NCI-H2227 (cell line): Measurements from ENCODE around the gene KRTAP20-1.

Experiments
- DNase-seq: peaks from one replicate; lab custom pipeline; 2025; ENCODE audit not compliant: unreplicated experiment; lab: John Stamatoyannopoulos, UW

Gene KRTAP20-1

GRCh38 chr21:30616125-30616524 lies at the start of gene KRTAP20-1:
KRTAP20-1 (plus strand) TSS chr21:30616425; CDS start chr21:30616455, 30 bp downstream.
- no peak for DNase-seq

- DNase-seq = no peak
Measured at GRCh38 chr21:30567617-30568016, 48.6 kb upstream of the KRTAP20-1 start.

GRCh38 chr21:30577766-30578165 lies 38.5 kb upstream of the KRTAP20-1 start:
- no peak for DNase-seq

- DNase-seq = no peak
Measured at GRCh38 chr21:30579346-30579745, 36.9 kb upstream of the KRTAP20-1 start.

DNA sequence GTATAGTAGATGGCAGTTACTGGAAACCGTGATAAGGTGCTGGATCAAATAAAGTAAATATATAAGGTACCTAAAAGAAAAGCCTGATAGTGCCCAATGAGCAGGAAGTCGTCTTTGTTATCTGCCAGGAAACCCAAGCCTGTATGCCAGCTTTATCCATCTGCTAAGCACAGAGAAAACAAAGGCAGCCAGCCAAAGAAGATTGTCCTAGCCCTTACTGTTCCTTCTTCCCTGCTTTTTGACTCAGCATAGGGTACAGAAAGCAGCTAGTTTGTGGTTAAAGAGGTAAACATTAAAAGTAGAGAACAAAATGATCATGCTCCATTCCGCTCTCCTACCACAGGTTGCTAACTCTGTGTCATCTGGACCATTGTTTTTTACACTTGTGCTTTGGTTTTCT lies 36.1 kb upstream of the KRTAP20-1 start:
- peak; percentile 0 for DNase-seq

DNA sequence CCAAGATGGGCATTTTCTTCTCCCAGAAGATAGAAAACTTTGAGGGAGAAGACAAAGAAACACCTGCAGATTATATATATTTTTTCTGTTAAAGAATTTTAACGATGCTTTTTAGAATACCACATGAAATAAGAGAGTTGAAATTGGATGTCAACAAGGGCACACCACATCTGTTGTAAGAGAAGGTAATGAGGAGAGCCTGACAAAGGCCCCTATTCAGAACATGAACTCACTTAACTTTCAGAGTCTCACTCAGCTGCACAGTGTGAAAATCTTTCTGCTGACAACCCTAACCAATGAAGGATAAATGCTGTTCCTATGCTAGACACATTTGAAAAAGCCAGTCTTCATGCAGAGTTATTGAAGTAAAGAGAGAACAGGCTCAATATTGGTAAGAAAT lies 33.4 kb upstream of the KRTAP20-1 start:
- no peak for DNase-seq

DNA sequence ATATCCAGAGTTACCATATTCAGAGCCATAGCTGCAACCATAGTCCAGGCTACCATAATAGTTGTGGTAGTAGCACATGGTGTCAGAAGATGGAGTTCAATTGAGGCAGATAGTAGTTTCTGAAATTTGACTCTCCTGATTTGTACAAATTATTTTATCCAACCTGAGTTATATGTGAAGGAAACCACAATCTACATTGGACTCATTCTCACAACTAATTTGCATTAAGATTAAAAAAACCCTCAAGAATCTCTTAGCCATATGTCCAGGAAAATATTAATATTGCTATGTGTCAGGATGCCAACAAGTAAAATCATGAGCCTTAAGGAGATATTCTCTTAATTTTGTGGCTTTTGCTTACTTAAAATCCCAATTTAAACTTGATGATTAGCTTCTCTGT lies 25.9 kb upstream of the KRTAP20-1 start, which contains the start of gene KRTAP22-2:
TSS of gene KRTAP22-2 (minus strand) at position 101 of the 400 bp plus-strand sequence.
- DNase-seq = no peak

DNA sequence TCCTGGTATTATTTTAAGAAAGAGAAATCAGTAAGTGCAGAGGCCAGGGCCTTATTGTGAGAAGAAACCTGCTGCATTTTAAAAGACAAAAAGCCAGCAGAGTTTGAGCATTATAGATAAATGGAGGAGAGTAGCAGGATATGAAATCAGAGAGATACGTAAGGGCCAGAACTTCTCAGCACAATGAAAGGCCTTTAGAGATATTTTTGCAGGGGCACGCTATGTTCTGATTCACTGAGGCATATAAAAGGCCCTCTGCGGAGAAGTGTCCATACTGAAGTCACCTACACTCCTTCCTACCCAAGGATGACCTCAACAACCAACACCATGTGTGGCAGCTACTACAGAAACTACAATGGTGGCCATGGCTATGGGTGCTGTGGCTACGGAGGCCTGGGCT lies 24.1 kb upstream of the KRTAP20-1 start, which contains the start of gene KRTAP6-3:
TSS of gene KRTAP6-3 (plus strand) at position 301 of the 400 bp plus-strand sequence. CDS start at position 307, 6 bp downstream.
- no peak for DNase-seq

- no peak for DNase-seq
Measured at GRCh38 chr21:30598802-30599201, 17.4 kb upstream of the KRTAP20-1 start, which contains the start of gene KRTAP6-2. KRTAP6-2 (minus strand) TSS chr21:30598902; CDS start chr21:30598874, 28 bp downstream.

DNA sequence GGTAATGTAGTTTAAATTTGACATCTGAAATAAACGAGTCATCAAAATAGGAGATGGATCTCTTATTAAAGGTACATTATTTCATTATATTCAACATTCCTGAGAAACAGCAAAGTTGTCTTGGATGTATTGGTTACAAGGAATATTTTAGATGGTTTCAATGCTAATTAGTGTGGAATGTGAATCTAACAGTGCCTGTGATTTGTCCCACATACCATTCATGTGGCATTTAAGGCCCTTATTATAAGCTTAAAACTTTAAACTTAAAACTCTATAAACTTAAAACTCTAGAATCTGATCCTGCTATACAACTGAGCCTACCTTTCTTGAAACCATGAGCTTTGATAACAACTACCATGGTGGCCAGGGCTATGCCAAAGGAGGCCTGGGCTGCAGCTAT lies 15.4 kb upstream of the KRTAP20-1 start, which contains the start of gene KRTAP22-1:
TSS of gene KRTAP22-1 (plus strand) at position 301 of the 400 bp plus-strand sequence.
- no peak for DNase-seq

- no peak for DNase-seq
Measured at GRCh38 chr21:30605968-30606367, 10.3 kb upstream of the KRTAP20-1 start.

DNA sequence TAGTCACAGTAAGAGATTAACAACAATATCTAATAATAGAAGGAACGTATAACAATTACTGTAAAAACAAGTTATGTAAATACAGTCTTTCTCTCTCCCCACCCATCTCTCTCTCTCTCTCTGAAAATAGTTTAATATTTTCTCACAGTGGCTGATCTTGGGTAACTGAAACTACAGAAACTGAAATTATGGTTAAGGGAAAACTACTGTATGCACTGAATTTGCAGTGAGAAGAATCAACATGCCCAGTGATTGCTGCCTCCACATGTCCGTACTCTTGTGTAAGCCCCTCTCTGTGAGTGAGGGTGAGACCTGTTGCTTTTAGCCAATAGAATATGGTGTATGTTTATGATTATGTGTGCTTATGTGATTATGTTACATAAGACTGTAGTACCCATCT lies 4.1 kb upstream of the KRTAP20-1 start:
- DNase-seq = no peak

DNA sequence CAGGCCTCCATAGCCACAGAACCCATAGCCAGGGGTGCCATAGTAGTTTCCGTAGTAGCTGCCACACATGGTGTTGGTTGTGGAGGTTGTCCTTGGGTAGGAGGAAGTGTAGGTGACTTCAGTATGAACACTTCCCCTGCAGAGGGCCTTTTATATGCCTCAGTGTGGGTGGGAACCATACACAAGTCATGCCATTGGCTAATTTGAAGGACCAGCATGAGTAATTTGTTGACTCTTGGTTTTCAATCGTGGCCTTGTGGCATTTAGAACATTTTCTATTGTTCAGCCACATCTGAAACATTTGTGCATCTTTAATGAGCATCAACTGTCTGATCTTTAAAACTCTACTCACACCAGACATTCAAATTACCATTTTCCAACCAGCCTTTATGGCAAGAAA lies 2.4 kb upstream of the KRTAP20-1 start, which contains the start of gene KRTAP6-1:
TSS of gene KRTAP6-1 (minus strand) at position 95 of the 400 bp plus-strand sequence. CDS start at position 69, 26 bp downstream.
- no peak for DNase-seq

DNA sequence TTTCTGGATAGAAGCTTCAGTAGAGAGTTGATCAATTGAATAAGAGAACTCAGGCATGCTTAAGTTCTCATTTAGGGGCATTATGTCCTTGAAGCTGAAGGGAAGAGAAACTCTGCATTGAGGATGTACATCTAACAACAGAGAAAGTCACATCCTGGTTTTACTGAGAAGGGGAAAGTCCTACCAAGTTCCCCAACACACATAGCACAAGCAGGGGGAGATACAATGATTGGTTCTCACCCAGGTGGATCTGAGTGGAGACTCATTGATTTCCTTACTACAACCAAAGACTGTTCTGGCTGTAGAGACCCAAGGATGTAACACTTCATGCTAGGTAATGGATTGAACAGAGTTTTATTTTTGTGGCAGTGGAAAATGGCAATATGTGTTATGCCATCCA lies 1.0 kb upstream of the KRTAP20-1 start:
- DNase-seq = no peak

DNA sequence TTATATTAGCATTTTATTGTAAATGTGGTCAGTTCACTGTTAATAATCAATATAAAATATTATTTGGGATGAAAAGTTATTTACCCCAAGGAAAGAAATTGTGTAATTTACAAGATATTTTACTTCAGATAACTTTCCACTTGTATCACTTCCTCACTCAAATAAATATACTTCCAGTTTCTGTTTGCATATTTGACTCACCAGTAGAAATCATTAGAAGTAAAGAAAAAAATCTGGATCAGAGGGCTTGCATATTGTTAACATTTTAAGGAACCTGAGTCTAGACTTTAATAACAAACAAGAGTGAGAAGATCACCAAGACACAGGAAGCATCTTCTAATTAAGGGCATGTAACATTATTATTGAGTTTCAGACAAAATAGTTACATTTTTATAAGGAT lies 3.9 kb downstream of the KRTAP20-1 start:
- no peak for DNase-seq

DNA sequence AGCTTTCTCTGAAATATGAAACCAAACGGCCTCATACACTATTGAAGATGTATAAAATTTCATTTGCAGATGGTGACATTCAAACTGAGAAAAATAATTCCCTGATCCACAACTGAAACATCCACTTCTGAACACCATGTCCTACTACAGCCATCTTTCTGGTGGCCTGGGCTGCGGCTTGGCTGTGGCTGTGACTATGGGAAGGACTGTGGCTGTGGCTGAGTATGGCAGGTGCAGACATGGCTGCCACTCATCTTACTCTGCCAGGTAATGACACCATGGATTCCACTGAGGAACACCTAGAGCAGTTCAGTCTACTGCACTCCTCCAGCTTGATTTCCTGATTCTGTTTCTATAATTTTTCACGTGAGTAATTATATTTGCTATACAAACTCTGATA lies 4.3 kb downstream of the KRTAP20-1 start, which contains the start of gene KRTAP20-4:
TSS of gene KRTAP20-4 (plus strand) at position 106 of the 400 bp plus-strand sequence.
- DNase-seq = no peak

DNA sequence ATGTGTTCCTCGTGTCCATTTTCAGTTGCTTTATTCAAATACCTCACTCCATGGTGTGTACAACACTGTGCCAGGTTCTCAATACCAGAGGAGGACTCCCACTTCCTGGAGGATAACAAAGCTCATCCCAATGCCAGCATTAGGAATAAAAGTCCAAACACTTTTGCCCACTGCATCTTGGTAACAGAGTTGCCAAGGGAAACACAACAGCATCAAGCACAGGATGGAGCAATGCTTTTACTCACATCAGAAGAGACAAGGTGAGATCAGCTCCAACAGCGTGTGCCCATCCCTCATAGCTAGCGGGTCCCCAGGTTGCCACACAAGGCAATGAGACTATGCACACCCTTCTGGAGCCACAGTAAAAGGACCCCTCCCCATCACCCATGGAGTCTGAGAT lies 7.1 kb downstream of the KRTAP20-1 start:
- DNase-seq = no peak

GRCh38 chr21:30625449-30626165 lies 9.4 kb downstream of the KRTAP20-1 start:
- no peak for DNase-seq

DNA sequence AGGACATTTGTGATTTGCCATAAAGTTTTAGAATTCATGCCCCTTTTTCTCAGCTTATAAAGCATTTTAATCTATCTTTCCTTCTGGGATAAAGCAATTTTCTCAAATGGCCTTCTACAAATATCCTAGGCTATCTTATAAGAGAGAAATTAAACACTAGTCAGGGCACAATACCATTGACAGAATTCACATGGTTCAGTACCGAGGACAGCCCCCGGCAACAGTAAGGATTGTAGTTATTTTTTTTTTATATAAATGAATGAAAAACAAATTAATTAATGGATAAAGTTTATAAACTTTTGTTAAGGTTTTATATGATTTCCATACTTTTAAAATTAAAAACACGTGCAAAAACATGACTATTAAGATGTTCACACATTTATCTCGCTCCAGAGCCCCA lies 11.9 kb downstream of the KRTAP20-1 start:
- no peak for DNase-seq

DNA sequence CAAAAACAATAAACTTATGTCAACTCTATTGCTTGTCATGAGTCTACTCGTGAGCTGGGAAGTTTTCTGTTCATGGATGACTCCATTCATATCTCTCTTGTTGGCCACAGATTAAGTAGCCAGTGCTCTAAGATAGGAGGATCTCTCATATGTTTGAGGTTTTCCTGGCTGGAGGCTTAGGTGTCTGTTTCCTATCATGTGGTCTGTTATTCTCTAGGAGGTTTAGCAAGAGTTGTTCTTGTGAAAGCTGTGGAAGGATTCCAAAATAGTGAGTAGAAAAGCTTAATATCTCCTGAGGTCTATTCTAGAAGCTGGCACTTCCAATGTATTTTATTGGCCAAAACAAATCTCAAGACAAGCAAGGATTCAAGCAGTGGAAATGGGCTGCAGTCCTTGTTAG lies 13.0 kb downstream of the KRTAP20-1 start:
- DNase-seq = no peak

GRCh38 chr21:30634906-30635305 lies 18.7 kb downstream of the KRTAP20-1 start, which contains the start of gene KRTAP20-2:
KRTAP20-2 (plus strand) TSS chr21:30635206; CDS start chr21:30635264, 58 bp downstream.
- DNase-seq = no peak

- no peak for DNase-seq
Measured at GRCh38 chr21:30638686-30639085, 22.5 kb downstream of the KRTAP20-1 start.
